ENCODE measurements around the gene KAZN.

Gene KAZN

DNA sequence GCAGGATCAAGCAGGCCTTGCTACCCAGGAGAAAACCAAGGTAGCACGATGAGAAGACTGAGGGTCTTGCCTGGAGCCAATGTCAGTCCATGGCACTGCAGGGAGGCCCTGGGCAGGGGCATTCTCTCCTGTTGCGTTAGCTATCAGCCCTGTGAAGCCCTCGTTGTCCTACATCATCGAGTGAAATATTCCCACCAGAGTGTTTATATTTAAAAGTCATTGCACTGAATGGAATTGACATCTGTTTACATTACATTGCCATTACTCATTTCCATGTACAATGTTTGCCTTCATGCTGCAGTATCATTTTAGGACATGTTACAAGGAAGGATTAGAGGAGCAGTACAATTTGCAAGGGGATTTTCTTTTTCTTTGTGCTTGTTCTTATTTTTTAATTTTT, 243.9 kb downstream of the KAZN start:
- CTCF ChIA-PET = no interaction called here

GRCh38 chr1:14842891-14843290, 244.4 kb downstream of the KAZN start:
- ChIA-PET CTCF (no interaction called here), POLR2A (no interaction called here)
- no peak for DNase-seq (ENCODE audit: extremely low spot score)
- no peak for TF ChIP-seq ELF4 (IDR thresholded peaks at IDR 0.05)
- TF ChIP-seq CTBP1 (IDR thresholded peaks at IDR 0.05; ENCODE audit: borderline replicate concordance) = no peak
- TF ChIP-seq NFRKB (IDR thresholded peaks at IDR 0.05) = no peak
- TF ChIP-seq SUZ12 (IDR thresholded peaks at IDR 0.05) = no peak
- no peak for TF ChIP-seq BHLHE40 (IDR thresholded peaks at IDR 0.05; ENCODE audit: borderline replicate concordance)
- TF ChIP-seq HDGF (IDR thresholded peaks at IDR 0.05; ENCODE audit: borderline replicate concordance) = no peak
- no peak for TF ChIP-seq L3MBTL2 (conservative IDR thresholded peaks at IDR 0.05)
- TF ChIP-seq FOXM1 (IDR thresholded peaks at IDR 0.05; ENCODE audit: borderline replicate concordance) = no peak
- TF ChIP-seq PKNOX1 (IDR thresholded peaks at IDR 0.05) = no peak
- no peak for TF ChIP-seq ARNT (IDR thresholded peaks at IDR 0.05)
- no peak for TF ChIP-seq LEF1 (IDR thresholded peaks at IDR 0.05; ENCODE audit: borderline replicate concordance)
- TF ChIP-seq FOXK2 (IDR thresholded peaks at IDR 0.05) = no peak
- no peak for TF ChIP-seq SP1 (IDR thresholded peaks at IDR 0.05)
- TF ChIP-seq FOXA1 (IDR thresholded peaks at IDR 0.05) = no peak
- no peak for TF ChIP-seq ZNF384 (IDR thresholded peaks at IDR 0.05)
- TF ChIP-seq TARDBP (IDR thresholded peaks at IDR 0.05) = no peak

More for the DNA sequence above, 243.9 kb downstream of the KAZN start:
- DNase-seq (ENCODE audit: extremely low spot score) = no peak
- POLR2A ChIA-PET = no interaction called here
- TF ChIP-seq BHLHE40 (IDR thresholded peaks at IDR 0.05; ENCODE audit: borderline replicate concordance) (no peak), ARNT (IDR thresholded peaks at IDR 0.05) (no peak), FOXK2 (IDR thresholded peaks at IDR 0.05) (no peak), ELF4 (IDR thresholded peaks at IDR 0.05) (no peak), SP1 (IDR thresholded peaks at IDR 0.05) (no peak), TARDBP (IDR thresholded peaks at IDR 0.05) (no peak), SUZ12 (IDR thresholded peaks at IDR 0.05) (no peak), ZNF384 (IDR thresholded peaks at IDR 0.05) (no peak), L3MBTL2 (conservative IDR thresholded peaks at IDR 0.05) (no peak)

- TF ChIP-seq NFRKB (IDR thresholded peaks at IDR 0.05) (no peak), SUZ12 (IDR thresholded peaks at IDR 0.05) (no peak), LEF1 (IDR thresholded peaks at IDR 0.05; ENCODE audit: borderline replicate concordance) (no peak), CTBP1 (IDR thresholded peaks at IDR 0.05; ENCODE audit: borderline replicate concordance) (no peak), SP1 (IDR thresholded peaks at IDR 0.05) (no peak), HDGF (IDR thresholded peaks at IDR 0.05; ENCODE audit: borderline replicate concordance) (no peak), PKNOX1 (IDR thresholded peaks at IDR 0.05) (no peak), ARNT (IDR thresholded peaks at IDR 0.05) (no peak)
- ChIA-PET POLR2A (no interaction called here), CTCF (no interaction called here)
- no peak for DNase-seq (ENCODE audit: extremely low spot score)
Observed at GRCh38 chr1:14843525-14843924, 245.0 kb downstream of the KAZN start.

GRCh38 chr1:14844356-14844755, 245.9 kb downstream of the KAZN start:
- ChIA-PET CTCF (interaction anchor here (0.5 kb wide), 1 partner anchor 9 kb away, joined by 3 read pairs; no protein-coding TSS in a partner anchor), POLR2A (no interaction called here)
- DNase-seq (ENCODE audit: extremely low spot score) = no peak
- TF ChIP-seq BHLHE40 (IDR thresholded peaks at IDR 0.05; ENCODE audit: borderline replicate concordance) (no peak), ARNT (IDR thresholded peaks at IDR 0.05) (no peak), L3MBTL2 (conservative IDR thresholded peaks at IDR 0.05) (no peak), FOXK2 (IDR thresholded peaks at IDR 0.05) (no peak), ZNF384 (IDR thresholded peaks at IDR 0.05) (no peak), PKNOX1 (IDR thresholded peaks at IDR 0.05) (no peak), CTBP1 (IDR thresholded peaks at IDR 0.05; ENCODE audit: borderline replicate concordance) (no peak), SUZ12 (IDR thresholded peaks at IDR 0.05) (no peak), ELF4 (IDR thresholded peaks at IDR 0.05) (no peak), TARDBP (IDR thresholded peaks at IDR 0.05) (no peak), NFRKB (IDR thresholded peaks at IDR 0.05) (no peak), SP1 (IDR thresholded peaks at IDR 0.05) (no peak), HDGF (IDR thresholded peaks at IDR 0.05; ENCODE audit: borderline replicate concordance) (no peak)

GRCh38 chr1:14844923-14845617, 246.6 kb downstream of the KAZN start:
- TF ChIP-seq NFRKB (IDR thresholded peaks at IDR 0.05) = no peak
- CTCF ChIA-PET = no interaction called here
- DNase-seq (ENCODE audit: extremely low spot score) = no peak
- POLR2A ChIA-PET = no interaction called here

- ChIA-PET CTCF (no interaction called here), POLR2A (no interaction called here)
- DNase-seq (ENCODE audit: extremely low spot score) = no peak
- no peak for TF ChIP-seq FOXA1 (IDR thresholded peaks at IDR 0.05)
- no peak for TF ChIP-seq BHLHE40 (IDR thresholded peaks at IDR 0.05; ENCODE audit: borderline replicate concordance)
- no peak for TF ChIP-seq TARDBP (IDR thresholded peaks at IDR 0.05)
- TF ChIP-seq CTBP1 (IDR thresholded peaks at IDR 0.05; ENCODE audit: borderline replicate concordance) = no peak
- TF ChIP-seq ELF4 (IDR thresholded peaks at IDR 0.05) = no peak
- TF ChIP-seq HDGF (IDR thresholded peaks at IDR 0.05; ENCODE audit: borderline replicate concordance) = no peak
- TF ChIP-seq LEF1 (IDR thresholded peaks at IDR 0.05; ENCODE audit: borderline replicate concordance) = no peak
- TF ChIP-seq SP1 (IDR thresholded peaks at IDR 0.05) = no peak
- no peak for TF ChIP-seq FOXK2 (IDR thresholded peaks at IDR 0.05)
- no peak for TF ChIP-seq NFRKB (IDR thresholded peaks at IDR 0.05)
- TF ChIP-seq SUZ12 (IDR thresholded peaks at IDR 0.05) = no peak
Observed at GRCh38 chr1:14845851-14846250, 247.4 kb downstream of the KAZN start.

All from HEK293T (cell line).